GM18861 (cell line): Measurements from ENCODE around the gene P2RX2.

Experiments
- ATAC-seq: cut with Tn5 transposase; IDR thresholded peaks from one replicate; pipeline ENCODE4 v1.9.1; 2021; ENCODE audit not compliant: unreplicated experiment

The P2RX2 gene

DNA sequence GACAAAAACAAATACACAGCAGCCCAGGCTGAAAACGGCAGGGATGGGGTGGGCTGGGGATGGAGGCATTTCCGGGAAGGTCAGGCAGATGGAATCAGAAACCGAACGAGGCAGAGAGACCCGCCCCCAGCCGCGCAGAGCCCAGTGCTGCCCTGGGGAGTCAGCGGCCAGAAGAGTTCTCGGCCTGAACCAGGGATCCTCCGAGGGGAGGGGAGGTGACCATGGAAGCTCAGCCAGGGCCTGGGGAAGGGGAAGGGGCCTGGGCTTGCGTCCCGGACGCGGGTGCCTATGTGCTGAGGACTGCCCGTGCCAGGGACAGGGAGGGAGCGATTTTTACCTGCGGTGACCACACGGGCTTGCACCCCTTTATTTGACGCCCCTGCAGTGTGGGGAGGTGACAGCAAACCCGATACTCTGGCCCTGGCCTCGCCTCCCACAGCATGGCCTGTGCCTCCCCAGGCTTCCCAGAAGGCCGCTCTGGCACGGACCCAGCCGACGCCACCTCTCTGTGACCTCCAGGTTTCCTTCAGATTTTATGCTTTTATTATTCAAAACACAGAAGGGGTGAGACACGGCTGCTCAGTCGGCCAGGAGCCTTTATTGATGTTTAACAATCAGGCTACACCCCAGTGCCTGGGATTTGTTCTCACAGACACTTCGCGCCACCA lies 15.9 kb upstream of the P2RX2 start:
- no peak for ATAC-seq

GRCh38 chr12:132603240-132604150 lies 15.1 kb upstream of the P2RX2 start:
- no peak for ATAC-seq

GRCh38 chr12:132604151-132604618 lies 14.4 kb upstream of the P2RX2 start:
- ATAC-seq: no peak

DNA sequence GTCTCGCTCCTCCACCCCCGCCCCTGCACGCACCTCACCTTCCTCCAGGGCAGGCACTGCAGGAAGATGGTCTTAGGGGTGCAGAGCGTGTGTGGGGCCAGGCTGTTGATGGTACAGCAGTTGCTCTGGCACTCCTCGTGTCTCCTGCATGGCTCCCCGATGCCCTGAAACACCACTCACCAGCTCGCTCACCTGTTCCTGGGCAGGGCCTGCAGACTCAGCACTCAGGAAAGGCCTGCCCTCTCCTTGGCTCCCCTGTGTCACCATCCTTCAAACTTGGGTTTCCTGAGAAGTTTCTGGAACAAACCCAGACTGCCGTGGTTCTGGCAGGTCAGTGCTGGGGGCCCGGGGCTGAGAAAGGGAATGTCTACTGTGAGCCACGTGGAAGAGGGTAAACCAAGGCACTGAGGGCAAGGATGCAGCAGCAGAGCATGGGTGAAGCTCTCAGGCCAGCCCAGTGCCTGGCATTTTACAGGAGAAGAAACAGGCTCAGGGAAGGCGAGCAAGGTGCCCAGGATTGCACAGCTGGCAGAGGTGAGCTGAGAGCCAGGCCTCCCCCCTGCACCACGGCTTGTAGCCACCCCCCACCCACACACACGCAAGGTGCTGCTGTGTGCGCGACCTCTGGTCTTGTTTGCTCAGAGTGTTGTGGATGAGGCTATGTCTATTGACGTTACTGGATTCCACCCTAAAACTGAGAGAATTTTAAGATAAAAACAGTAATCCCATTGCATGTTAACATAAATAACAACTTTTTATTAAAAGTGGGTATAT lies 13.7 kb upstream of the P2RX2 start:
- ATAC-seq: no peak

DNA sequence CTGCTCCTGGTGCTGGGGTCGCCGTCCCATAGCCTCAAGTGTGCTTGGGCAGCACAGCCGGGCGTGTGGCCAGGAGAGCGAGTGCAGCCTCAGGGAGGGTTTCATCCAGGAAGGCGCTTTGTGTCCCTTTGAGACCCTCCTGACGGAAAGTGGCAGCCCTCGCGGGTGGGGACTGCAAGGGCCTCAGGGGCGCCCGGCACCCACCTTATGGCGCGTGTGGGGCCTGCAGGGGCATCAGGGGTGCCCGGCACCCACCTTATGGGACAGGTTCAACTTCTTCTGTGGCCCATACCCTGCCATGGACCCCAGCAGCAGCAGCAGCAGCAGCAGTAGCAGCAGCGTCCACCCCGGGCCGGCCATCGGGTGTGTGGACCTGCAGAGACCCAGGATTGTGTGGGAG lies 12.7 kb upstream of the P2RX2 start:
- no peak for ATAC-seq

DNA sequence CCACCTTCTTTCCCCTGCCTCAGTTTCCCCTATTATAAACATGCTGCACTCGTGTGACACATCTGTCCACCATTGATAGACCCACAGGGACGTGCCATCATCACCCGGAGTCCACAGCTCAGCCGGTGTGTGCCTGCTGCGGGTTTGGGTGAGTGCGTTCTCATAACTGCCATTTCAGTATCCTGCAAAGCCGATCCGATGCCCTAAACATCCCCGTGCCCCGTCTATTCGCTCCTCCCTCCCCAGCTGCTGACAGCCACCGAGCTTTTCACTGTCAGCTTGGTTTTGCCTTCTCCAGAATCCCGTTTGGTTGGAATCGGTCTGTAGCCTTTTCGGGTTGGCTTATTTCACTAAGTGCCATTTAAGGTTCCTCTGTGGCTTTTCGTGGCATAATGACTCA lies 12.1 kb upstream of the P2RX2 start:
- no peak for ATAC-seq

DNA sequence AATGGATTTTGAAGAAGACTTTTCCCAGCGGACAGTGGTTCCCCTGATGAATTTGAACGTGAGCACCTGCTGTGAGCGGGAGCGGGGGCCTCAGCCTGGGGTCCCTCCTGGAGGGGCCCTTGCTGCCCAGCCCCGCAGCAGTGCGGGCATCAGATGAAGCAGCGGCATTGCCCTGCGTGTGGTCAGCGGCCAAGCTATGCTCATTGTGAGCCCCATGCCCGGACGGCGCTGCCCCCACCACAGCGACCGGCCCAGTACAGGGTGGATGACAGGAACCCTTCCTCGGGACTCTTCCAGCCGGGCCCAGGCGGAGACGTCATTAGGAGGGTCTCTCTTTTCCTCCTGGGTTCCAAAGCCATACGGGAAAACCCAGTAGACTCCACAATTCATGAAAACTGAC lies 11.6 kb upstream of the P2RX2 start:
- no peak for ATAC-seq

DNA sequence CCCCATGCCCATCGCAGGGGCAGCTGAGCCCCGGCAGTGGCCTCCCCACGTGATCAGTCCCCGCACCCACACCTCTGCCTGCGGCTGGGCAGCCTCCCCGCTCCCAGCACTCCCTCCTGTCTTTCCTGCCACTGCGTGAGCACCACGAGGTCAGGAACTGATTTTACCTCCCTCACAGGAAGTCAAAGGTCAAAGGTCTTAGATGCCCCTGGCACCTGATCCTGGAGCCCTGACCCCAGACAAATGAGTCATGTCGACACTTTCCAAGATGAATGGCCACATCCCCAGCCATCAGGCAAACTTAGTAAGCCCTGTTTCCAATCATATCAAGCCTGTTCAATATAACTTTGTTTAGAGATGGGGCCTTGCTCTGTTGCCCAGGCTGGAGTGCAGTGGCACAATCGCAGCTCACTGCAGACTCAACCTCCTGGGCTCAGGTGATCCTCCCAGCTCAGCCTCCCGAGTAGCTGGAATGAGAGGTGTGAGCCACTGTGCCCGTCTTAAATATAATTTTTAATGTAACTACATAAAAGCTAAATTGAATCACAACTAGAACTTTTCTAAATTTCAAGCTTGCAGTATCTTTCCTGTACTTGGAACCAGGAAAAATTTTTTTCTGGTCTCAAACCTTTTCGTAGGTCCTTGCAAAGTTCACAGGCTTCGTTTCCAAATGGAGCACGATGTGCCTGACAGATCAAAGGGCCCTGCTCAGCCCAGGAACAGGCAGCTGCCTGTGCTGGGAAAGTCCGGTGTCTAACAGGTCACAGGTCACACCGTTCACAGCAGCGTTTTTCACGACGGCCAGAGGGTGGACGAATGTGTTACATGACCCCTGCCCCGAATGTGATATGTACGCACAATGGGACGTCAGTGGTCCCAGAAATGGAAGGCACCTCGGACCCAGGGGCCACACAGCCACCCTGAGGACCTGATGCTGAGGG lies 10.1 kb upstream of the P2RX2 start:
- no peak for ATAC-seq

GRCh38 chr12:132610051-132610759 lies 8.4 kb upstream of the P2RX2 start, which contains the start of gene LRCOL1:
LRCOL1 (minus strand) TSS chr12:132610582; CDS start chr12:132606251, 4,331 bp downstream.
- no peak for ATAC-seq

- no peak for ATAC-seq
Measured at GRCh38 chr12:132610866-132611602, 7.5 kb upstream of the P2RX2 start.

DNA sequence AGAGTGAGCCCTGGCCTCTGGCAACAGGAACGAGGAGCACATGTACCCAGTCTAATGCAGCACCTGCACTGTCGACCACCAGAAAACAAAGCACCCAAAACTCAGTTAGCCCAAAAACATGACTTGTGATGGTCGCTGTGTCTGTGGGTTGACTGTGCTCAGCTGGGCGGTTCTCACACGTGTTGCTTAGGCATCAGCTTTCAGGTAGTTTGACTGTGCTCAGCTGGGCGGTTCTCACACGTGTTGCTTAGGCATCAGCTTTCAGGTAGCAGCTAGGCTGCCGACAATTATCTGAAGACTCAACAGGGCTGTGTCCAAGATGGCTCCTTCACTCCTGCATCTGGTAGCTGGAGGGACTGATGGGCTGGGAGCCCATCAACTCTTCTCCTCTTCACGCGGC lies 7.0 kb upstream of the P2RX2 start:
- no peak for ATAC-seq

DNA sequence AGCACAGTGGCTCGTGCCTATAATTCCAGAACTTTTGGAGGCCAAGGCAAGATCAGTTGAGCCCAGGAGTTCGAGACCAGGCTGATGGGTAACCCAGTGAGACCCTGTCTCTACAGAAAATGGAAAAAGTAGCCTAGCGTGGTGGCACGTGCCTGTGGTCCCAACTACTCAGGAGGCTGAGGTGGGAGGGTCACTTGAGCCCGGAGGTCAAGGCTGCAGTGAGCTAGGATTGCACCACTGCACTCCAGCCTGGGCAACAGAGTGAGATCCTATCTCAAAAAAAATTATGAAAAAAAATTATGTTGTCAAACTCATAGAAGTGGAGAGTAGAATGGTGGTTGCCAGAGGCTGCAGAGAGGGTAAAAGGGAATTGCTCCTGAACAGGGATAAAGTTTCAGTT lies 4.5 kb upstream of the P2RX2 start:
- no peak for ATAC-seq

DNA sequence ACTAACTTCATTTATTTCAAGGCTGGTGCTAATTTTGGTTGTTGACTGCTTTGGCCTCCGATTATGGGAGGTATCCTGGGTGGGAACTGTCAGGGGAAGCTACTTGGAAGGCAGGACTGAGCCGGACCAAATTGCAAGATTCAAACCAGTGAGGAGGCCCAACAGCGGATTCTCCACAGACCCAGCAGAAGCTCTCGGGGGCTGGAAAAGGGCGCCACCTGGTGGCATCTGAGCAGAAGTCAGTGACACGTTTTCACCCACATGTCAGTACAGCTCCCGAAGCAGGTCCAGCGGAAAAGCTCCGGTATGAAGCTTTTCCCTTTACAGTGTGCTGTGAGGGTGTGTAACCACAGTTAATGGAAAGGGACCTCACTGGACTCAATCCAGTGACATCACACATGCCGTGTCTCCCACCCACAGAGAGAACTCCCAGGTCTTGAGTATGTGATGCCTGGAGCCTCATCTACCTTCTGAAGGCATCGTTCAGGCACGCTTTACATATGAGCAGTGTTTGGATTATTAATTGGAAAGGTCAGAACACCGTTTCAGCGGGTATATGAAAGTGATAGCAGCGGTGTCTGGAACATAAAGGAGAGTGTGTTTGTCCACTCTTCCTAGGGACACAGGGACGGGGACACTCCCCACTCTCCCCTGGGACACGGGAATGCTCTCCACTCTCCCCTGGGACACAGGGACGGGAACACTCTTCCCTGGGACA lies 3.6 kb upstream of the P2RX2 start:
- no peak for ATAC-seq

DNA sequence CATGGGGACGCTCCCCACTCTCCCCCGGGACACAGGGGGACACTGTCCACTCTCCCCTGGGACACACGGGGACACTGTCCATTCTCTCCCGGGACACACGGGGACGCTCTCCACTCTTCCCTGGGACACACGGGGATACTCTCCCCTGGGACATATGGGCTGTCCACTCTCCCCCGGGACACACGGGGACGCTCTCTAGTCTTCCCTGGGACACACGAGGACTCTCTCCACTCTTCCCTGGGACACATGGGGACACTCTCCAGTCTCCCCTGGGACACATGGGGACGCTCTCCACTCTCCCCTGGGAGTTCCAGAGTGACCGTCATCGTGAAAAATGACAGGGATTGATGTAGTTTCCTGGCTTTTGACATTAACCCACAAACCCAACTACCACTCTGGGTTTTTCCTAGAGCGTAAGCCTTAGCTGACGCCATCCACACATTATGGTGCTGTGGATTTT lies 3.0 kb upstream of the P2RX2 start:
- no peak for ATAC-seq

GRCh38 chr12:132617135-132617701 lies 1.4 kb upstream of the P2RX2 start:
- ATAC-seq: no peak

GRCh38 chr12:132617822-132618682 lies 524 bp upstream of the P2RX2 start:
- no peak for ATAC-seq

GRCh38 chr12:132619071-132619385 lies 452 bp downstream of the P2RX2 start:
- ATAC-seq: no peak
